ENCODE data around the gene FUCA2.

Gene FUCA2, protein sequence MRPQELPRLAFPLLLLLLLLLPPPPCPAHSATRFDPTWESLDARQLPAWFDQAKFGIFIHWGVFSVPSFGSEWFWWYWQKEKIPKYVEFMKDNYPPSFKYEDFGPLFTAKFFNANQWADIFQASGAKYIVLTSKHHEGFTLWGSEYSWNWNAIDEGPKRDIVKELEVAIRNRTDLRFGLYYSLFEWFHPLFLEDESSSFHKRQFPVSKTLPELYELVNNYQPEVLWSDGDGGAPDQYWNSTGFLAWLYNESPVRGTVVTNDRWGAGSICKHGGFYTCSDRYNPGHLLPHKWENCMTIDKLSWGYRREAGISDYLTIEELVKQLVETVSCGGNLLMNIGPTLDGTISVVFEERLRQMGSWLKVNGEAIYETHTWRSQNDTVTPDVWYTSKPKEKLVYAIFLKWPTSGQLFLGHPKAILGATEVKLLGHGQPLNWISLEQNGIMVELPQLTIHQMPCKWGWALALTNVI

GRCh38 chr6:143510991-143511891, at the start of gene FUCA2:
TSS of gene FUCA2 (minus strand) at chr6:143511720. CDS start at chr6:143511634, 86 bp downstream.
- TF ChIP-seq, protein P1, sequence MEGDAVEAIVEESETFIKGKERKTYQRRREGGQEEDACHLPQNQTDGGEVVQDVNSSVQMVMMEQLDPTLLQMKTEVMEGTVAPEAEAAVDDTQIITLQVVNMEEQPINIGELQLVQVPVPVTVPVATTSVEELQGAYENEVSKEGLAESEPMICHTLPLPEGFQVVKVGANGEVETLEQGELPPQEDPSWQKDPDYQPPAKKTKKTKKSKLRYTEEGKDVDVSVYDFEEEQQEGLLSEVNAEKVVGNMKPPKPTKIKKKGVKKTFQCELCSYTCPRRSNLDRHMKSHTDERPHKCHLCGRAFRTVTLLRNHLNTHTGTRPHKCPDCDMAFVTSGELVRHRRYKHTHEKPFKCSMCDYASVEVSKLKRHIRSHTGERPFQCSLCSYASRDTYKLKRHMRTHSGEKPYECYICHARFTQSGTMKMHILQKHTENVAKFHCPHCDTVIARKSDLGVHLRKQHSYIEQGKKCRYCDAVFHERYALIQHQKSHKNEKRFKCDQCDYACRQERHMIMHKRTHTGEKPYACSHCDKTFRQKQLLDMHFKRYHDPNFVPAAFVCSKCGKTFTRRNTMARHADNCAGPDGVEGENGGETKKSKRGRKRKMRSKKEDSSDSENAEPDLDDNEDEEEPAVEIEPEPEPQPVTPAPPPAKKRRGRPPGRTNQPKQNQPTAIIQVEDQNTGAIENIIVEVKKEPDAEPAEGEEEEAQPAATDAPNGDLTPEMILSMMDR (conservative IDR thresholded peaks at IDR 0.05), result peak; percentile 12; the same call in 1 of the 2 replicates
- peak within 1 kb of the TSS; percentile 78 for H3K27ac ChIP-seq

- H3K27ac ChIP-seq, result no peak overlapping the region
- TF ChIP-seq, protein P1 (conservative IDR thresholded peaks at IDR 0.05), result no peak
Measured at GRCh38 chr6:143561105-143561704, 49.7 kb upstream of the FUCA2 start.

- no peak overlapping the region for H3K27ac ChIP-seq
- TF ChIP-seq, protein P1 (conservative IDR thresholded peaks at IDR 0.05), result no peak
Measured at GRCh38 chr6:143559051-143559660, 47.6 kb upstream of the FUCA2 start.

DNA sequence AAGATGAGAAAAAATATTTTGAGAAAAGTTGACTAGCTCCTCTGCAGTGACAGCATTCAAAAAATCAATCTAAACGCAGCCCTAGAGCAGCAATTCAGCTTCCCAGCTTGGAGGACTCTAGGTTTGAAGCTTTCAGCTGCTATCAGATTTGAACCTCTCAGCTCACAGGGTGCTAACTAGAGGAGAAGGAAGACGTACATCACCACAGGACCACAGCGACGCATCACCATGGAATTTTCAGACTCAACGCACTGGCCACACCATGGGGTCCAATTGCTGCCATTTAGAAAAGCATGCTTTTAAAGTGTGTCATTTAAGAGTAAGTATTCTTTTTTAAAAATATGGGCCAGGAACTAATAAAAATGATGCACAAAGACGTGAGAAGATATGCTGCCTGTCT, 45.0 kb upstream of the FUCA2 start:
- TF ChIP-seq, protein P1 (conservative IDR thresholded peaks at IDR 0.05), result no peak
- H3K27ac ChIP-seq, result no peak overlapping the region

DNA sequence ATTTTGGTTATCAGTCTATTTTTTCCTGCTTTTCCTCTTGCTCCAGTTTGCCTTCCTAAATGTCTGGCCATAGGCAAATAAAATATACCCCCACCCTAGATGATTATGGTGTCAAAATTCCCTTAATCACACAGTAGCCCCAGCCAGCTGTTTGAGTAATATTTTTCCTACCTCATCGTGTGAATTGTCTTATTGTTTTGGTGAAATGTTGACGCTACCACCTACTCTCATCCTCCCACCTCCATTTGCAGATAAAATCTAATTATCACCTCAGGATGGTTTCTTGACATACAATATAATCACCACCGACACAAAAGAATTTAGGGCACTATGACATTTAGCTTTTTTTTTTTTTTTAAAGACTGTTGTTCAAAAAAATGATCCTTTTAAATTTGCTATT, 44.1 kb upstream of the FUCA2 start:
- H3K27ac ChIP-seq, result peak overlapping the region; percentile 56
- TF ChIP-seq, protein P1 (conservative IDR thresholded peaks at IDR 0.05), result no peak

DNA sequence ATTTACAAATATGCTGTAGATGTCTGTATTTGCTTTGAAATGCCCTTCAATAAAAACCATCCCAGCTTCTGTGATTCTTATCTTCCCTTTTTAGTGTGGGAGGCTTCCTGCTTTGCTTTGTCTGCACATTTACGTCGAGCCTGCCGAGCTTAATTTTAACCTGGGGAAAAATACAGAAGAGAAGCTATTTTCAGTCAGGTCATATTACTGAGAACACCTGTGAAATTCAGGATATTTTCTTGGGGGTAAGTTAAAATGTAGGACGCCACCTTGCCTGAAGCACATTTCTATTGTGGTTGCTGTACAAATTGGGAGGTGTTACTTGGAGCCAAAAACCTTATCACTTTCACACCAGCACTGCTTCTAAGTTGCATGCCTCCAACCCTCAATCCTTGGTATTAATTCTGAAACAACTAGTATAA, 43.6 kb upstream of the FUCA2 start:
- TF ChIP-seq, protein P1 (conservative IDR thresholded peaks at IDR 0.05), result no peak
- H3K27ac ChIP-seq, result peak overlapping the region; percentile 56
